HG02623 (cell line): ENCODE results near the gene VPS18.
"Not testable (repeated sequence)": the region's sequence is repeated elsewhere in the genome, so short reads cannot be mapped to it uniquely, and the experiment has no call there.

ENCODE experiments used
- ATAC-seq: cut with Tn5 transposase; IDR thresholded peaks from one replicate; pipeline ENCODE4 v1.9.1; 2021; ENCODE audit warnings: moderate library complexity; ENCODE audit not compliant: unreplicated experiment

The VPS18 gene

GRCh38 chr15:40893733-40894680 lies at the start of gene VPS18:
Gene VPS18 (plus strand): TSS chr15:40894450. CDS start chr15:40894769, 319 bp downstream.
- peak; percentile 87 for ATAC-seq

- ATAC-seq: no peak
These were observed 49.6 kb upstream of the VPS18 start for GRCh38 chr15:40844696-40845030.

GRCh38 chr15:40845036-40845435 lies 49.2 kb upstream of the VPS18 start:
- no peak for ATAC-seq

- no peak for ATAC-seq
These were observed 48.6 kb upstream of the VPS18 start for GRCh38 chr15:40845511-40846284.

- ATAC-seq: peak; percentile 10
These were observed 47.4 kb upstream of the VPS18 start for GRCh38 chr15:40846841-40847222.

GRCh38 chr15:40847223-40847961 lies 46.9 kb upstream of the VPS18 start:
- peak; percentile 63 for ATAC-seq

GRCh38 chr15:40850576-40851112 lies 43.6 kb upstream of the VPS18 start:
- no peak for ATAC-seq

- ATAC-seq: no peak
These were observed 41.7 kb upstream of the VPS18 start for GRCh38 chr15:40852529-40852928.

GRCh38 chr15:40853241-40853890 lies 40.9 kb upstream of the VPS18 start:
- no peak for ATAC-seq

- ATAC-seq: no peak
These were observed 40.1 kb upstream of the VPS18 start for GRCh38 chr15:40854161-40854560.

GRCh38 chr15:40855706-40856234 lies 38.5 kb upstream of the VPS18 start:
- ATAC-seq: no peak

GRCh38 chr15:40856746-40857145 lies 37.5 kb upstream of the VPS18 start:
- no peak for ATAC-seq

- no peak for ATAC-seq
These were observed 36.5 kb upstream of the VPS18 start for GRCh38 chr15:40857601-40858341.

GRCh38 chr15:40858706-40859105 lies 35.5 kb upstream of the VPS18 start:
- ATAC-seq: no peak

GRCh38 chr15:40859206-40859851 lies 34.9 kb upstream of the VPS18 start:
- no peak for ATAC-seq

GRCh38 chr15:40861147-40861546 lies 33.1 kb upstream of the VPS18 start:
- ATAC-seq: not testable (repeated sequence)

- no peak for ATAC-seq
These were observed 30.5 kb upstream of the VPS18 start for GRCh38 chr15:40863660-40864270.

- no peak for ATAC-seq
These were observed 27.1 kb upstream of the VPS18 start for GRCh38 chr15:40867199-40867598.

- no peak for ATAC-seq
These were observed 24.6 kb upstream of the VPS18 start for GRCh38 chr15:40869686-40870085.
